GM18868 (cell line): ENCODE results near the gene SFN.
A peak's percentile ranks its signal among the peaks of the same experiment; 100 is the strongest.
"Not testable (repeated sequence)": the region's sequence is repeated elsewhere in the genome, so short reads cannot be mapped to it uniquely, and the experiment has no call there.

Experiments
- ATAC-seq: cut with Tn5 transposase; IDR thresholded peaks from one replicate; pipeline ENCODE4 v1.9.1; 2021; ENCODE audit warnings: mild to moderate bottlenecking, moderate library complexity; ENCODE audit not compliant: unreplicated experiment

The SFN gene

GRCh38 chr1:26838474-26839338, 24.2 kb upstream of the SFN start:
- peak; percentile 91 for ATAC-seq

- peak; percentile 18 for ATAC-seq
Measured at GRCh38 chr1:26839339-26839722, 23.6 kb upstream of the SFN start.

- ATAC-seq = no peak
Measured at GRCh38 chr1:26839779-26840178, 23.2 kb upstream of the SFN start.

- no peak for ATAC-seq
Measured at GRCh38 chr1:26844424-26845196, 18.3 kb upstream of the SFN start.

GRCh38 chr1:26847826-26848225, 15.1 kb upstream of the SFN start:
- not testable (repeated sequence) for ATAC-seq

- ATAC-seq = no peak
Measured at GRCh38 chr1:26848499-26848898, 14.4 kb upstream of the SFN start.

GRCh38 chr1:26848941-26849774, 13.8 kb upstream of the SFN start:
- no peak for ATAC-seq

- ATAC-seq = no peak
Measured at GRCh38 chr1:26851106-26851684, 11.8 kb upstream of the SFN start.

- ATAC-seq = no peak
Measured at GRCh38 chr1:26852701-26853100, 10.2 kb upstream of the SFN start.

- ATAC-seq = no peak
Measured at GRCh38 chr1:26853156-26853555, 9.8 kb upstream of the SFN start.

- ATAC-seq = no peak
Measured at GRCh38 chr1:26853600-26853999, 9.3 kb upstream of the SFN start.

- ATAC-seq = no peak
Measured at GRCh38 chr1:26854906-26855305, 8.0 kb upstream of the SFN start.

- no peak for ATAC-seq
Measured at GRCh38 chr1:26855636-26856035, 7.3 kb upstream of the SFN start.

- ATAC-seq = no peak
Measured at GRCh38 chr1:26856181-26856580, 6.8 kb upstream of the SFN start.

- ATAC-seq = no peak
Measured at GRCh38 chr1:26856604-26857469, 6.1 kb upstream of the SFN start.

GRCh38 chr1:26857473-26858060, 5.4 kb upstream of the SFN start:
- ATAC-seq = no peak

GRCh38 chr1:26858160-26858559, 4.8 kb upstream of the SFN start:
- ATAC-seq = no peak

- ATAC-seq = no peak
Measured at GRCh38 chr1:26858891-26859640, 3.9 kb upstream of the SFN start.

- ATAC-seq = no peak
Measured at GRCh38 chr1:26861286-26861701, 1.7 kb upstream of the SFN start.
